ENCODE results near the gene COL17A1. TPM values are rescaled to one million over a fixed set of nuclear protein-coding genes. Genes with fewer than 3 reads are reported as not detected.

COL17A1 gene
- total RNA-seq, 1 donor from 2014 or later: 175 TPM

DNA sequence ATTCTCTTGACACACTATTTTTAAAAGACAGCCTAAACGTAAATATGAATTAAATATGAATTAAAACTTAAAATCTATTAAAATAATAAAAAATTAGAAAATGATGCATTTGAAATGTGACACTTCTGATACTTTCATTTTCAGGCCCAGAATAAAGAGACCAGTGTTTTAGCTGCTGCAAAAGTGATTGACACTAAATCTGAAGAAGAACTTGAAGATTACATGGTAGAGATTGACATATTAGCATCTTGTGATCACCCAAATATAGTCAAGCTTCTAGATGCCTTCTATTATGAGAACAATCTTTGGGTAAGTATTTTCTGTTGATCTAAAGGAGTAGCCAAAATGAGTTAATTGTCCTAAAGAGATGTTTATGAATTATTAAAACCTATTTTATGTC lies 95.1 kb downstream of the COL17A1 start:
- no peak for DNase-seq (ENCODE audit: low spot score)

DNA sequence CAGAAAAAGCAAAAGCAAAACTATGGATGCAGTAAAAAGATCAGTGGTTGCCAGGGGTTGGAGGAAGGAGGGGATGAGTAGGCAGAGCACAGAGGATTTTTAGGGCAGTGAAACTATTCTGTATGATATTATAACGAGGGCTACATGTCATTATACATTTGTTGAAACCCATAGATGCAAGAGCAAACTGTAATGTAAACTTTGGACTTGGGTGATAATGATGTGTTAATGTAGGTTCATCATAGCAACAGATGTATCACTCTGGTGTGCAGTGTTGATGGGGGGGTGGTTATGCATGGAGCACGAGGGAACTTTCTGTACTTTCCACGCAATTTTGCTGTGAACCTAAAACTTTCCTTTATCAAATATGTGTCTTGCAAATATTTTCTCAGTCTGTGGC lies 95.6 kb downstream of the COL17A1 start:
- DNase-seq (ENCODE audit: low spot score): no peak

DNA sequence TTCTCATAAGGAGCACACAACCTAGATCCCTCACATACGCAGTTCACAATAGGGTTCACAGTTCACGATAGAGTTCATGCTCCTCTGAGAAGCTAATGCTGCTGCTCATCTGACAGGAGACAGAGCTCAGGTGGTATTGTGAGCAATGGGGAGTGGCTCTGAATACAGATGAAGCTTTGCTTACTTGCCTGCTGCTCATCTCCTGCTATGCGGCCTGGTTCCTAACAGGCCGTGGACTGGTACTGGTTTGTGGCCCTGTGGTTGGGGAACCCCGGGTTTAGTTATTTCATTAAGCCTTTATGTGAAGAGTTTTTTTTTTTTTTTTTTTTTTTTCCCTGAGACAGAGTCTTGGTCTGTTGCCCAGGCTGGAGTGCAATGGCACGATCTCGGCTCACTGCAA lies 99.3 kb downstream of the COL17A1 start:
- DNase-seq (ENCODE audit: low spot score): no peak

DNA sequence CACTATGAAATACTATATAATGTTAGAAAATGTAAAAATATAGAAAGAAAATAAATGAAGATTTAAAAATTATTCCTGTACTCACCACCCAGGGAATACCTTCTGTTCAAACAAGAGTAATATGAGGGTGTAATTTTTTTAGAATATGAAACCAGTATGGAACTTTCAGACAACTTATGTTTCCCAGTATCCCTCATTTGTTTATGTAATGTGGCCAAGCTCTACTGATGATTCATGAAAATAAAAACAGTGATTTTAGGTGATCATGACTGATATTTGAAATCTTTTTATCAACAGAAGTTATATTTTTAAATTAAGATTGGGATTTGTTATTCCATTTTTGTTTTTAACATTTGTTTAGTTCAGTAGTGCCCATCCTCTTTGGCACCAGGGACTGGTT lies 100.0 kb downstream of the COL17A1 start:
- DNase-seq (ENCODE audit: low spot score): no peak

DNA sequence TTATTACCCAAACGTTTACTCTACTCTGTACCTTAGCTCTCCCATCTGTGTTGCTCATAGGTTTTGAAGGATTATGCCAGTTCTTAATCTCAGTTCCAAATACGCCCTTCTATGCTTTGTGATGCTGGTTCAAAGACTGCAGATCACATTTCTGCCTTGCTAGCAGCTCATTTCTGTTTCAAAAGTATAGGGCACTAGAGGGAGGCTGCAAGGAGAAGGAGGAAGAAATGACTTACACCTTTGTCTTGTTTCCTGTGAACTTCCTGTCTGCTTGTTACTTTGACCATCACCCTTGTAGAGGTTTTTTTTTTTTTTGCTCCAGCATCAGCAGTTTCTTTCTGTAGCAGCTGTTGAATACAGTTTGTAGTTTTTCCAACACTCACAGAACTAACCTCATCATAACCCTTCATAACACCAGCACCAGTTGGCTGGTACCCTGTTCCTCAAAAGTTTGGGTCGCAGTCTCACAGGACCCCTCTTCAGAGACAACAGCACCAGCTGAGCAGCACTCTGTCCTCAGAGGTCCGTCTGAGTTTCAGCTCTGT lies 102.2 kb downstream of the COL17A1 start:
- DNase-seq (ENCODE audit: low spot score): no peak

DNA sequence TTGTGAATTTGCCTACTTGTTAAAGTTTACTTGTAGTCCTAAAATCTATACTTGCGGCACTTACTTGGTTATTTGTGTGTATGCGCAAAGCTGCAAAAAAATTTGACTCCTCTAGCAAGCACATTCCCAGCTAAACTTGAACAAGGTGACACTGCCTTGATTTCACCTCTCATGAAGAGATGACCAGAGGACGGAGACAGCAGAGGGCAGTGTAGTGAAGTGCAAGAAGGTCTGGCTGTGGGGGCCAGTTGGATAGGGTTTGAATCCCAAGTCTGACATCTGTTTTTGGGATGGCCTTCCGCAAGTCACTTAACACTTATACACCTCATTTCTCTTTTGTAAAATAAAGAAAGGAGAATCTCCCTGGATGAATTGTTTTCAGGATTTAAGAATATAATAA lies 103.0 kb downstream of the COL17A1 start:
- DNase-seq (ENCODE audit: low spot score): no peak

Other genes with a start within 250 kb of the COL17A1 start
- gene SH3PXD2A, start 230.3 kb downstream of the COL17A1 start, total RNA-seq (ENCODE audit: insufficient read depth, low replicate concordance): 38.3 TPM
- 28.6 TPM for gene STN1, start 167.7 kb downstream of the COL17A1 start, total RNA-seq (ENCODE audit: insufficient read depth, low replicate concordance)
- gene SLK, start 118.7 kb downstream of the COL17A1 start, total RNA-seq (ENCODE audit: insufficient read depth, low replicate concordance): 128 TPM
- gene SFR1, start 36.3 kb upstream of the COL17A1 start, total RNA-seq (ENCODE audit: insufficient read depth, low replicate concordance): 22.9 TPM
- 1.7 TPM for gene CFAP43, start 146.5 kb upstream of the COL17A1 start, total RNA-seq (ENCODE audit: insufficient read depth, low replicate concordance)
- 58.5 TPM for gene GSTO1, start 169.0 kb upstream of the COL17A1 start, total RNA-seq (ENCODE audit: insufficient read depth, low replicate concordance)
- gene GSTO2, start 183.3 kb upstream of the COL17A1 start, total RNA-seq (ENCODE audit: insufficient read depth, low replicate concordance): 1.2 TPM

Measured in umbilical cord (tissue), 2 donors.